Upper lobe of left lung (tissue), 4 donors: ENCODE results near the gene ANXA4.

Source experiments
- CTCF ChIP-seq, 6 experiments: fragments of 450-650 bp in 4 of 6; fragments of 200-600 bp in 2 of 6; sonication (generic) in 2 of 6; IDR thresholded peaks; one replicate each; pipeline ENCODE4 v1.5.1; 2016 to 2019; ENCODE audit warnings: antibody characterized with exemption in 6 of 6
- EP300 ChIP-seq, 4 donors: sonication (generic); formaldehyde crosslinking; IDR thresholded peaks; one replicate each; pipeline ENCODE4 v1.5.1; 2017; ENCODE audit warnings: antibody characterized with exemption in 4 of 4, control low read depth in 2 of 4

- TF ChIP-seq CTCF (IDR thresholded peaks at IDR 0.05) (no peak), EP300 (IDR thresholded peaks at IDR 0.05) (no peak)
These were observed 68.6 kb downstream of the ANXA4 start for GRCh38 chr2:69810550-69810949.
